BE2C (cell line): ENCODE measurements around the gene INAFM2.

Source experiments
- DNase-seq: peaks from one replicate; pipeline ENCODE4 v3.0.0-alpha.2; 2020
- H3K27me3 ChIP-seq: fragments of 250-450 bp; sonication (Bioruptor Pico); 2 replicates; pipeline ENCODE4 v1.5.1; 2020; ENCODE audit warnings: mild to moderate bottlenecking
- H3K36me3 ChIP-seq: fragments of 250-450 bp; sonication (Bioruptor Pico); 2 replicates; pipeline ENCODE4 v1.5.1; 2020; ENCODE audit warnings: mild to moderate bottlenecking
- H3K4me1 ChIP-seq: fragments of 250-450 bp; sonication (Bioruptor Pico); 2 replicates; pipeline ENCODE4 v1.5.1; 2020
- H3K4me3 ChIP-seq: 2 replicates; pipeline ENCODE4 v1.5.1; 2011; ENCODE audit warnings: low read depth, low read length
- H3K9me3 ChIP-seq: fragments of 250-450 bp; sonication (Bioruptor Pico); 2 replicates; pipeline ENCODE4 v1.5.1; 2020
- CTCF ChIP-seq: IDR thresholded peaks from 2 replicates; pipeline ENCODE4 v1.5.1; 2012; ENCODE audit warnings: mild to moderate bottlenecking, low read depth, low read length

INAFM2 gene

GRCh38 chr15:40306371-40306770, 17.1 kb upstream of the INAFM2 start:
- no peak for DNase-seq
- Histone ChIP-seq H3K4me1 (peaks cover 11% of the 10 kb centered on the region), H3K27me3 (no peaks in the 10 kb centered on the region), H3K9me3 (no peaks in the 10 kb centered on the region), H3K36me3 (no peaks in the 10 kb centered on the region), H3K4me3 (no peak overlapping the region)
- TF ChIP-seq CTCF = no peak

DNA sequence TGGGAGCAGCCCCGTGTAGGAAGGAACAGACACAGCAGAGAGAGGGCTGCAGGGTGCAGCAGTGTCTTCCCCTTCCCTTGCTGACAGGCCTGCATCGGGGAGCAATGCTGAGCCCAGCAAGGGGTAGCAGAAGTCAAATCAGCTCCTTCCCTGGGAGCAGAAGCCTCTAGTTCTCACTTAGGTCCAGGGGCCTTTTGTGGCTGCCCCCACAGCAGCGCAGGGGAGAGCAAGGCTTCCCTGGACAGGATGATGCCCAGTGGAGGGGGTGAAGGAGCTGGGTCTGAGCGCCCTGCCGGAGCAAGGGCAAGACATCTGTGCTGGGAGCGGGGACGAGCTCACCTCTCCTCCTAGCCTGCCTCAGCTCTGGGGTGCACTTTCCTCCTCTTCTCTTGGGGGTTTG, 16.6 kb upstream of the INAFM2 start:
- H3K9me3 ChIP-seq = no peaks in the 10 kb centered on the region
- H3K4me3 ChIP-seq = no peak overlapping the region
- H3K27me3 ChIP-seq = no peaks in the 10 kb centered on the region
- DNase-seq = no peak
- no peak for TF ChIP-seq CTCF
- H3K4me1 ChIP-seq = peaks cover 6% of the 10 kb centered on the region
- H3K36me3 ChIP-seq = no peaks in the 10 kb centered on the region

DNA sequence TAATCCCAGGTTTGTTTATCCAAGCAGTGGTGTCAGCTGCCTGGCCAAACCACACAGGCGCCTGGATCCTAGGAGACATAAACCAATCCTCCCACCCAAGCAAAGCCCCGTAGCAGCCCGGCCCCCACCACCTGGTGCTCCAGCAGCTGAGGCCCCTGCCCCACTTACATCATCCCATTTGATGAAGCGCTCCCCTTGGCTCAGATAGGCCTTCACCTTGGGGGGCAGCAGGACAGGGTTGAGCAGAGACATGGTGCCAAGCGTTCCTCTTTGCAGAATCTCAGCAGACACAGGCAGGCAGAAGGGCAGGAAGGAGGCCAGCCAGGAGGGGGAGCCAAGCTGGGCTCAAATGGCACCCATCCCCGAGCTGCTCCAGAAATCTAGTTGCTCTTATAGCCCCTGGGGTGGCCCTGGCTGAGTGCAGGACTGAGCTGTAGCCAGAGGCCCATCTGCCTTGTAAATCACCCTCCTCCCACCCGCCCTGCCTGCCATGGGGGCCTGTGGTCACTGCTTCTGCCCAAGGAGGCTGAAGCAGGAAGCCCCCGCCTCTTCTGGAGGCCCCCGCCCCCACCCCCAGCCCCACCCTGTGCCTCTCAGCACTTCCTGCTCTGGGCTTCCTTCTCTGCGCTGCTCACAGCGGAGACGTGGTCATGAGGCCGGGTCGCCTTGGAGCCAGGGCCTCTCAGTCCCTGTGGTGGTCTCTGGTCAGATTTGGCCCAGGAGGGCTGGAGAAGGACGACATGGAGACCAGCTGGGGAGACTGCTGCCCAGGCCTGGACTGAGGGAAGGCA, 15.9 kb upstream of the INAFM2 start, which contains the start of gene PLCB2:
Gene PLCB2, minus strand, starts transcription at position 515 of the 791 bp plus-strand sequence. Its CDS starts 263 bp downstream, at position 252.
- H3K9me3 ChIP-seq = no peaks in the 10 kb centered on the region
- H3K27me3 ChIP-seq = no peaks in the 10 kb centered on the region
- TF ChIP-seq CTCF = peak; percentile 37
- no peaks in the 10 kb centered on the region for H3K36me3 ChIP-seq
- H3K4me3 ChIP-seq = no peak within 1 kb of the TSS
- H3K4me1 ChIP-seq = no peaks in the 10 kb centered on the region
- peak; percentile 45 for DNase-seq

DNA sequence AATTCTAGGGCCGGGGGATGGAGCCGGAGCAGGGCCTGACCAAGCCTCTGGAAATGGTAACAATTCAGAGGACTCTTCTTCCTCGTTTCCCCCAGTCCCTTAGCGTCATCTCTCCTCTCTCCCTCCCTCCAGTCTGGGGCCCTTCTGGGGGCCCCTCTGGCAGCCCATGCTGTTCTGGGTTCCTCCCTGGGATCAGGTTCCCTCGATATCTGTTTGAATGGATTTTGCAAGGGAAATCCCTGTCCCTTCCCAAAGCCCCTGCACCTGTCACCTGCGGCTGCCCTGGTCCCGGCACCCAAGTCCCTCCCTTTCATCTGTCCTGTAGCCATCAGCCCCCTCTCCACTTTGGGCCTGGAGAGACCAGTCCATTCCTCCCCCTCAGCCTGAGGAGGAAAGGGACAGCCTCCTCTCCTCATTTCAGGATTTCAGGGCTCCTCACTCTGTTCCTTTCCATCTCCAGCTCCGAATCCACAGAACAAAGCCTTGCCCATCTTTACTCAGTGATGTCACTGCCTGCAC, 14.1 kb upstream of the INAFM2 start:
- H3K9me3 ChIP-seq = no peaks in the 10 kb centered on the region
- H3K27me3 ChIP-seq = no peaks in the 10 kb centered on the region
- no peak for DNase-seq
- H3K4me3 ChIP-seq = no peak overlapping the region
- no peak for TF ChIP-seq CTCF
- H3K4me1 ChIP-seq = no peaks in the 10 kb centered on the region
- no peaks in the 10 kb centered on the region for H3K36me3 ChIP-seq

DNA sequence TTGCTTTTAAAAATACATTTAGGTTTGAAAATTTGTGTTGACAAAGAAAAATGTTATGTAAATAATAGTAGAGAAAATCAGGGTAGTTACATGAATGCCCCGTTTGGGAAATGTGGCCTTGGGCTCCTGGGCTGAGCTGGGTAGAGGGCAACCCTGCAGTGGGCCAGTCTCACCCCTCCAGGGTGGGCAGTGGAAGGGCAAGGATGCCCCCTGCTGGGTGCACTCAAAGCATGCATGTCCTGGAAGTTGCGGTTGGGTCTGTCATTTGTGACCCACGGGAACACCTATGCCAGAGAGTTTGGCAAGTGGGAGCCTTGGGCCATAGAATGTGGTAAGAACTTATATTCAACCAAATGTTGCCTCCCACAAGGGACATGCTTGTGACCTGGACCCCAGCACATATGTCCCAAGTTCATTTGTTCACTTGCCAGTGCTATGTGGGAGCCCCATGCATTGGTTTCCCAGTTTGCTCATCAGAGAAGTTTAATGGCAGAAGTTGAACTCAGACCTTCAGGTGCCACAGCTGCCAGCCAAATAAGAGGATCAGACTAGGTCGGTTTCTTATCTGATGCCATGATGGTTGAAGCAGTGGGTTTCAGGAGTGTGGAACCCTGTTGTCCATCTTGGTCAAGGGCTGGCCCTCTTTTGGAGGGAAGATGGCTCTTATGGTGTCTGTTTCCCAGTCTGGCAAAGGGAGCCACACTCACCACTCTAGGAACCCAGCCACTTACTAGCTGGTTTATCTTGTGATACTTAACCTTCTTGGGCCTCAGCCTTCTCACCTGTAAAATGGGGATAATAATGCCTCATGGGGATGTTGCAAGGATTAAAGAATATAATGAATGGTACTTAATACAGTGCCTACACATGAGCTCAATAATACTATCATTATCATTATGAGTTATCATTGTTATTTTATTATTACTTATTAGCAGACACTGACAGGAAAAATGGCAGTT, 13.2 kb upstream of the INAFM2 start:
- Histone ChIP-seq H3K27me3 (no peaks in the 10 kb centered on the region), H3K4me1 (no peaks in the 10 kb centered on the region), H3K4me3 (no peak overlapping the region), H3K9me3 (no peaks in the 10 kb centered on the region), H3K36me3 (no peaks in the 10 kb centered on the region)
- peak; percentile 86 for DNase-seq
- peak; percentile 98 for TF ChIP-seq CTCF
